Pancreas (tissue), 10 donors: Measurements from ENCODE around the gene TLCD5. TPM values are rescaled to one million over a fixed set of nuclear protein-coding genes. Genes with fewer than 3 reads are reported as not detected.
A peak's percentile ranks its signal among the peaks of the same experiment; 100 is the strongest.

Experiments
- ATAC-seq, 4 donors: fragments of 200-7000 bp; cut with Tn5 transposase; one replicate each; pipeline versions ENCODE4 v1.8.0 to v1.9.1; 2020; ENCODE audit warnings: mild to moderate bottlenecking in 4 of 4, moderate library complexity in 4 of 4
- DNase-seq, 6 donors: peaks; one replicate each; pipeline ENCODE4 v3.0.0-alpha.2; 2020
- FAIRE-seq: peaks from 2 replicates; lab custom pipeline; 2012; peaks lifted over from hg19 to GRCh38; lab: Jason Lieb, UNC
- H3K27ac ChIP-seq, 4 donors: fragments of 200-600 bp; sonication (generic); 1 replicate in 3 of 4; 2 replicates in 1 of 4; pipeline versions ENCODE4 v1.5.0 to v1.8.0; 2020
- H3K27me3 ChIP-seq, 4 donors: fragments of 200-600 bp; one replicate each; pipeline ENCODE4 v1.8.0; 2021
- H3K36me3 ChIP-seq, 3 donors: fragments of 200-600 bp; sonication (generic) in 1 of 3; one replicate each; pipeline versions ENCODE4 v1.5.0 to v1.8.0; 2020 to 2021
- H3K4me1 ChIP-seq, 3 donors: fragments of 200-600 bp; one replicate each; pipeline ENCODE4 v1.8.0; 2021
- H3K4me3 ChIP-seq, 4 donors: fragments of 200-600 bp; sonication (generic) in 2 of 4; one replicate each; pipeline versions ENCODE4 v1.5.0 to v1.8.0; 2020 to 2021
- H3K9me3 ChIP-seq, 4 donors: fragments of 200-600 bp; one replicate each; pipeline ENCODE4 v1.8.0; 2021
- WGBS, 2 donors: extraction: QIAGEN DNeasy Blood & Tissue Kit; methylation state at CpG; one replicate each; pipeline ENCODE4 v1.1.7; 2013; 5-methylcytosine and 5-hydroxymethylcytosine counted together
- intact Hi-C, 3 donors: fragments of 100-400 bp; cut with DNase I; formaldehyde crosslinking; loops; one replicate each; pipeline versions ENCODE4 v1.11.1 to v1.14.2; 2022
- polyA plus RNA-seq, 2 donors: library from polyadenylated mRNA; stranded (reverse); fragments of 200-250 nt; gene quantifications; one replicate each; pipeline ENCODE4 v1.2.3, GENCODE V29; 2013
- total RNA-seq, 6 donors: library from RNA; stranded (reverse); fragmentation: NEBNext Ultra II Directional in 4 of 6; extraction: Animal tissue kit (Norgen Biotek cat#: 25700) in 4 of 6; gene quantifications; one replicate each; pipeline versions ENCODE4 v1.2.1 to v1.2.4, GENCODE V29; 2021 to 2023
- TF ChIP-seq, protein P1 (sequence below), 4 donors: fragments of 200-600 bp; sonication (generic) in 3 of 4; IDR thresholded peaks; one replicate each; pipeline versions ENCODE4 v1.5.0 to v1.8.0; 2021; ENCODE audit warnings: antibody characterized with exemption in 4 of 4
- donor health status: healthy with polysubstance abuse.
- donor health status: DM: no; HTN: no; CAD: no; lungs with moderate emphysema.
- donor health status: DM: no; HTN: no; CAD: no.
- donor health status: control.
- donor health status: control.
- donor health status: Bipolar disorder and iron deficiency.
- donor health status: DM: yes; HTN: yes; CAD: no.
- donor health status: DM: no; HTN: no; CAD: no.
- donor health status: DM: no; HTN: no; CAD: no.
- donor health status: DM: yes; HTN: yes; CAD: no.

TLCD5 gene
- total and polyA plus RNA-seq, 8 donors, result 1.5 to 5.7 (median 2.6) TPM

DNA sequence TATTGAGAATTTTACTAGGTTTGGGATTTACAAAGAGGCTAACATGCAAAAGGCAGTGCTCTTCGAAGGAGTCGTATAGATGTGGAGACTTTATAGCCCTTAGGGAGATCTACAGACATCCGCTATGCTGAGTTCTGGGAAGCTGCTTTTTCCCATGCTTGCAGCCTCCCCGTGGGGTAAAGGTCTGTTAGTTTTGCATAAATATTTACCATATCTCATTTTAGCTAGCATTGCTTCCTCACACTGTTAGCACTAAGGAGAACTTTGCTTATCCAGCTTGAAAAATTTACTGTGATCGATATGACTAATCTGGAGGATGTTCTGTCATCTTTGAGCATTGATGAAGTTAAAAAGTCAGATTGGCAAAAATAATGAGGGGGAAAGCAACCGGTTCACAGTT, 29.7 kb downstream of the TLCD5 start:
- ATAC-seq, result no peak

DNA sequence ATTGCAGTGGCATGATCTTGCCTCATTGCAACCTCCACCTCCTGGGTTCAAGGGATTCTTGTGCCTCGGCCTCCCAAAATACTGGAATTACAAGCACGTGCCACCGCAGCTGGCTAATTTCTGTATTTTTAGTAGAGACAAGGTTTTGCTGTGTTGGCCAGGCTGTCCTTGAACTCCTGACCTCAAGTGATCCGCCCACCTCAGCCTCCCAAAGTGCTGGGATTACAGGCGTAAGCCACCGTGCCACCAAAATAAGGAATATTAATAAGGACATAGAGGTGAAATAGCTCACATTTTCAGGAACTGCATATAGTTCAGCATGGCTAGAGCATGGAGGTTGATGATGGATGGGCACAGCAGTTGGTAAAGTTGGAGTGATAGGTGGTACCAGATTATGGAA, 32.5 kb downstream of the TLCD5 start:
- DNase-seq (no peak), FAIRE-seq (no peak), ATAC-seq (no peak)
- intact Hi-C loops, result no loop called here
- H3K27me3 ChIP-seq, result no peaks in the 10 kb centered on the region
- 91% methylated on average over 6 of the region's 6 CpGs for WGBS, 2 donors
- no peaks in the 10 kb centered on the region for H3K9me3 ChIP-seq
- no peak overlapping the region for H3K27ac ChIP-seq
- H3K4me1 ChIP-seq, result peaks cover 6 to 20% (median 8%) of the 10 kb centered on the region in 3 donors
- no peak overlapping the region for H3K4me3 ChIP-seq
- TF ChIP-seq, protein P1, sequence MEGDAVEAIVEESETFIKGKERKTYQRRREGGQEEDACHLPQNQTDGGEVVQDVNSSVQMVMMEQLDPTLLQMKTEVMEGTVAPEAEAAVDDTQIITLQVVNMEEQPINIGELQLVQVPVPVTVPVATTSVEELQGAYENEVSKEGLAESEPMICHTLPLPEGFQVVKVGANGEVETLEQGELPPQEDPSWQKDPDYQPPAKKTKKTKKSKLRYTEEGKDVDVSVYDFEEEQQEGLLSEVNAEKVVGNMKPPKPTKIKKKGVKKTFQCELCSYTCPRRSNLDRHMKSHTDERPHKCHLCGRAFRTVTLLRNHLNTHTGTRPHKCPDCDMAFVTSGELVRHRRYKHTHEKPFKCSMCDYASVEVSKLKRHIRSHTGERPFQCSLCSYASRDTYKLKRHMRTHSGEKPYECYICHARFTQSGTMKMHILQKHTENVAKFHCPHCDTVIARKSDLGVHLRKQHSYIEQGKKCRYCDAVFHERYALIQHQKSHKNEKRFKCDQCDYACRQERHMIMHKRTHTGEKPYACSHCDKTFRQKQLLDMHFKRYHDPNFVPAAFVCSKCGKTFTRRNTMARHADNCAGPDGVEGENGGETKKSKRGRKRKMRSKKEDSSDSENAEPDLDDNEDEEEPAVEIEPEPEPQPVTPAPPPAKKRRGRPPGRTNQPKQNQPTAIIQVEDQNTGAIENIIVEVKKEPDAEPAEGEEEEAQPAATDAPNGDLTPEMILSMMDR (IDR thresholded peaks at IDR 0.05), result no peak
- no peaks in the 10 kb centered on the region for H3K36me3 ChIP-seq

More for the DNA sequence above, 29.7 kb downstream of the TLCD5 start:
- Histone ChIP-seq H3K4me1 (peaks cover 7 to 26% (median 10%) of the 10 kb centered on the region in 3 donors), H3K27ac (no peak overlapping the region), H3K27me3 (no peaks in the 10 kb centered on the region), H3K4me3 (no peak overlapping the region), H3K9me3 (no peaks in the 10 kb centered on the region), H3K36me3 (no peaks in the 10 kb centered on the region)
- no peak for DNase-seq
- intact Hi-C loops, result no loop called here
- FAIRE-seq, result no peak
- TF ChIP-seq, protein P1 (IDR thresholded peaks at IDR 0.05), result no peak
- 56 to 62% methylated on average over 6 of the region's 6 CpGs for WGBS, 2 donors

DNA sequence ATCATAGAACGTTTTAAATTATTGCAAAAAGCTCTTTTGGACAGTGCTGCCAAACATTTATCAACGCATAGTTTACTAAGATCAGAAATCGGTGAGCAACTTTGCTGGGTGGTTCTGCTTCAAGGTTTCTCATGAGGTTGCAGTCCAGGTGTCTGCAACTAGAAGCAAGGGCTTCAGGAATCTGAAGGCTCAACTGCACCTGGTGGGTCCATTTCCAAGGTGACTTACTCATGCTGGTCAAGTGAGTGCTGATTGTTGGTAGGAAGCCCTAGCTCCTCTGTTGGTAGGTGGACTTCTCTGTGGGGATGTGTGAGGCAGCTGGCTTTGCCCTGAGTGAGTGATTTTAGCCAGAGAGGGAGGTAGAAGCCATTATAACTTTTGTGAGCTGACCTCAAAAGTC, 33.6 kb downstream of the TLCD5 start:
- peak; percentile 38 to 75 (median 50) for ATAC-seq
- Histone ChIP-seq H3K4me3 (no peak overlapping the region), H3K27me3 (no peaks in the 10 kb centered on the region), H3K9me3 (no peaks in the 10 kb centered on the region), H3K27ac (no peak overlapping the region), H3K36me3 (no peaks in the 10 kb centered on the region), H3K4me1 (peaks cover 6 to 20% (median 8%) of the 10 kb centered on the region in 3 donors)
- FAIRE-seq, result no peak
- DNase-seq, result peak in 1 of 6 donors; percentile 31
- TF ChIP-seq, protein P1 (IDR thresholded peaks at IDR 0.05), result no peak
- 34 to 49% methylated on average over 3 of the region's 3 CpGs for WGBS, 2 donors
- intact Hi-C loops, result no loop called here

DNA sequence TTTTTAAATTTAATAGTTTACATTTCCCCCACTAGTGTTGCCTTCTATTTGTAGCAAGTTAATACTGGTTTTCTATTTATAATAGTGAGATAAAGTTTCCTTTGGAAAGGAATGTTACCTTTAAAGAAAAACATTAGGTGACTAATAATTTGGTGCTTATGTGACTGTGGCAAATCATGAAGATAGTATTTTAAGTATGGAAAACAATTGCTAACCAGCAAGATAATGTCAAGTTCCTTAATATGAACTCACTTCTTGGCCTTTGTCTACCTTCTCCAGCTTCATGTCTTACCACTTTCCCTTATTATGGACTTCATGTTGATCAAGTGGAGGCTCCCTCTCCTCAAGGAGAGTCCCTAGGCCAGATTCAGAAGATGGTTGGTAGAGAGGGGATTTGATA, 38.3 kb downstream of the TLCD5 start:
- FAIRE-seq, result no peak
- Histone ChIP-seq H3K4me3 (no peak overlapping the region), H3K27me3 (no peaks in the 10 kb centered on the region), H3K36me3 (no peaks in the 10 kb centered on the region), H3K27ac (no peak overlapping the region), H3K4me1 (peaks cover 0 to 6% (median 4%) of the 10 kb centered on the region in 3 donors), H3K9me3 (no peaks in the 10 kb centered on the region)
- intact Hi-C loops, result no loop called here
- no peak for DNase-seq
- TF ChIP-seq, protein P1 (IDR thresholded peaks at IDR 0.05), result no peak
- ATAC-seq, result no peak

DNA sequence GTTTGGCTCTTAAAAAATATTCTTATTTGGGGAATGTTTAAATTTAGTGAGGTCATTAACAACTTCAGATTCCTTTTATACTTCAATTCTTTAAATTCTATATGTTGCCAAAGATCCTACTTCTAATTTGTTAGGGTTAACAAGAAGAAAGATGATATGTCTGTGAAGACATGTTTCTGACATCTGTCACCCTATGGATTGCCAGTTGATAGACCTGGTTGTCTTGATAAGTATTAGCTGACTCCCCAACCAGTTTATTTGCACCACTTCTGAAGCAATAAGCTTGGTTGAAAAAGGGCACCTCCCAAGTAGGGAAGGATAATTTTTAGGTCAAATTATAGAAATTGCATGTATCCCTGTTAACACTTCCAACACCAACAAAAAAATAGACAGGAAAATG, 40.4 kb downstream of the TLCD5 start:
- ATAC-seq (no peak), FAIRE-seq (no peak), DNase-seq (no peak)
- Histone ChIP-seq H3K27me3 (no peaks in the 10 kb centered on the region), H3K27ac (no peak overlapping the region), H3K4me1 (peaks cover 0 to 3% (median 0%) of the 10 kb centered on the region in 3 donors), H3K9me3 (no peaks in the 10 kb centered on the region), H3K4me3 (no peak overlapping the region), H3K36me3 (no peaks in the 10 kb centered on the region)
- TF ChIP-seq, protein P1 (IDR thresholded peaks at IDR 0.05), result no peak
- intact Hi-C loops, result no loop called here
